ENCODE data around the gene MCOLN3. TPM values are rescaled to one million over a fixed set of nuclear protein-coding genes. Genes with fewer than 3 reads are reported as not detected.

The MCOLN3 gene
- 0.23 TPM for total RNA-seq

GRCh38 chr1:85048296-85049064 is at the start of gene MCOLN3:
Gene MCOLN3 (minus strand): TSS chr1:85048500. CDS start chr1:85045360, 3,140 bp downstream.

GRCh38 chr1:84996846-84997666 is 51.2 kb downstream of the MCOLN3 start, which contains the start of gene MCOLN2:
Gene MCOLN2 (minus strand): TSS chr1:84997113. CDS start chr1:84996872, 241 bp downstream.

Other genes starting within 250 kb of the MCOLN3 start
- 0.46 TPM for gene LPAR3, start 155.3 kb downstream of the MCOLN3 start, total RNA-seq
- gene MCOLN2, start 51.4 kb downstream of the MCOLN3 start, total RNA-seq, result not detected
- 4.4 TPM for gene SYDE2, start 152.5 kb upstream of the MCOLN3 start, total RNA-seq
- 30.9 TPM for gene C1orf52, start 211.2 kb upstream of the MCOLN3 start, total RNA-seq
- gene BCL10, start 228.1 kb upstream of the MCOLN3 start, total RNA-seq, result 25.8 TPM

Data from diencephalon (tissue), 1 donor.